Trophoblast cell (in vitro differentiated cells and primary cell): Measurements from ENCODE around the gene ACACA.

ENCODE experiments used
- DNase-seq, 2 donors: peaks; one replicate each; pipeline ENCODE4 v3.0.0-alpha.2; 2016
- H2AFZ ChIP-seq: 2 replicates; pipeline ENCODE4 v1.6.1; 2013; ENCODE audit warnings: low read length, moderate library complexity, mild to moderate bottlenecking; ENCODE audit not compliant: insufficient read depth, poor library complexity
- H2AK5ac ChIP-seq: 2 replicates; pipeline ENCODE4 v1.6.1; 2013; ENCODE audit warnings: mild to moderate bottlenecking, low read length
- H2BK120ac ChIP-seq: 2 replicates; pipeline ENCODE4 v1.6.1; 2013; ENCODE audit warnings: low read length, mild to moderate bottlenecking, moderate library complexity; ENCODE audit not compliant: insufficient read depth, poor library complexity
- H2BK12ac ChIP-seq: 2 replicates; pipeline ENCODE4 v1.6.1; 2013; ENCODE audit warnings: mild to moderate bottlenecking, low read length, moderate library complexity
- H2BK5ac ChIP-seq: 2 replicates; pipeline ENCODE4 v1.6.1; 2013; ENCODE audit warnings: low read length, low read depth, moderate library complexity, mild to moderate bottlenecking; ENCODE audit not compliant: poor library complexity
- H3K14ac ChIP-seq: 2 replicates; pipeline ENCODE4 v1.6.1; 2013; ENCODE audit warnings: mild to moderate bottlenecking, low read length
- H3K18ac ChIP-seq: 2 replicates; pipeline ENCODE4 v1.6.1; 2013; ENCODE audit warnings: mild to moderate bottlenecking, low read length
- H3K23ac ChIP-seq: 2 replicates; pipeline ENCODE4 v1.6.1; 2013; ENCODE audit warnings: low read length
- H3K27ac ChIP-seq: 2 replicates; pipeline ENCODE4 v1.5.1; 2013; ENCODE audit warnings: low read depth, mild to moderate bottlenecking, inconsistent platforms, low read length, moderate library complexity
- H3K27me3 ChIP-seq: 2 replicates; pipeline ENCODE4 v1.6.1; 2013; ENCODE audit warnings: inconsistent platforms, mild to moderate bottlenecking, low read length, moderate library complexity; ENCODE audit not compliant: insufficient read depth
- H3K36me3 ChIP-seq, 2 experiments: 1 replicate in 1 of 2; 2 replicates in 1 of 2; pipeline ENCODE4 v1.6.1; 2013; ENCODE audit warnings: low read length in 2 of 2, mild to moderate bottlenecking in 2 of 2, moderate library complexity in 1 of 2; ENCODE audit not compliant: insufficient read depth in 2 of 2, control insufficient read depth in 1 of 2
- H3K4ac ChIP-seq: 2 replicates; pipeline ENCODE4 v1.6.1; 2013; ENCODE audit warnings: low read depth, mild to moderate bottlenecking, low read length, moderate library complexity
- H3K4me1 ChIP-seq, 2 experiments: 1 replicate in 1 of 2; 2 replicates in 1 of 2; pipeline ENCODE4 v1.6.1; 2013; ENCODE audit warnings: low read length in 2 of 2, mild to moderate bottlenecking in 2 of 2, moderate library complexity in 1 of 2; ENCODE audit not compliant: insufficient read depth in 2 of 2, control insufficient read depth in 1 of 2
- H3K4me2 ChIP-seq: 2 replicates; pipeline ENCODE4 v1.6.1; 2013; ENCODE audit warnings: inconsistent platforms, mild to moderate bottlenecking, low read length, moderate library complexity
- H3K4me3 ChIP-seq: 2 replicates; pipeline ENCODE4 v1.5.1; 2013; ENCODE audit warnings: mild to moderate bottlenecking, low read depth, low read length, inconsistent platforms
- H3K79me1 ChIP-seq: one replicate; pipeline ENCODE4 v1.6.1; 2013; ENCODE audit warnings: low read length
- H3K79me2 ChIP-seq: 2 replicates; pipeline ENCODE4 v1.6.1; 2013; ENCODE audit warnings: low read length, mild to moderate bottlenecking; ENCODE audit not compliant: control insufficient read depth, insufficient read depth, poor library complexity
- H3K9ac ChIP-seq: 2 replicates; pipeline ENCODE4 v1.6.1; 2013; ENCODE audit warnings: mild to moderate bottlenecking, low read length
- H3K9me3 ChIP-seq: 2 replicates; pipeline ENCODE4 v1.6.1; 2013; ENCODE audit warnings: low read depth, mild to moderate bottlenecking, control low read depth, inconsistent platforms, low read length; ENCODE audit not compliant: insufficient read depth
- H4K12ac ChIP-seq: 2 replicates; pipeline ENCODE4 v1.6.1; 2013; ENCODE audit warnings: low read depth, mild to moderate bottlenecking, low read length, moderate library complexity
- H4K8ac ChIP-seq: 2 replicates; pipeline ENCODE4 v1.6.1; 2013; ENCODE audit warnings: low read depth, mild to moderate bottlenecking, low read length, moderate library complexity
- H4K91ac ChIP-seq: one replicate; pipeline ENCODE4 v1.6.1; 2013; ENCODE audit warnings: low read depth, mild to moderate bottlenecking, low read length, moderate library complexity
- WGBS: extraction: QIAGEN DNeasy Blood & Tissue Kit; methylation state at CpG from one replicate; pipeline ENCODE4 v1.1.7; 2013; ENCODE audit warnings: missing lambda C conversion rate; ENCODE audit not compliant: insufficient read length, insufficient coverage; ENCODE audit errors: extremely low coverage; 5-methylcytosine and 5-hydroxymethylcytosine counted together

ACACA gene

GRCh38 chr17:37062021-37062420 is 344.6 kb downstream of the ACACA start:
- H2BK120ac ChIP-seq = no peak overlapping the region
- DNase-seq = no peak
- H3K36me3 ChIP-seq = no peaks in the 10 kb centered on the region
- H4K8ac ChIP-seq = no peak overlapping the region
- no peak overlapping the region for H3K4me3 ChIP-seq
- no CpG with 5 or more reads among the region's 9 CpGs for WGBS
- H3K4me2 ChIP-seq = no peak overlapping the region
- H3K27me3 ChIP-seq = peaks cover 2% of the 10 kb centered on the region
- H3K4me1 ChIP-seq = no peaks in the 10 kb centered on the region
- no peak overlapping the region for H3K9ac ChIP-seq
- H3K4ac ChIP-seq = no peak overlapping the region
- H2AK5ac ChIP-seq = no peak overlapping the region
- H3K27ac ChIP-seq = no peak overlapping the region
- H3K23ac ChIP-seq = no peak overlapping the region
- H3K79me2 ChIP-seq = no peaks in the 10 kb centered on the region
- no peak overlapping the region for H4K91ac ChIP-seq
- H3K9me3 ChIP-seq = no peaks in the 10 kb centered on the region
- H3K79me1 ChIP-seq = no peaks in the 10 kb centered on the region
- no peak overlapping the region for H2BK5ac ChIP-seq
- H2BK12ac ChIP-seq = no peak overlapping the region
- H3K14ac ChIP-seq = no peak overlapping the region
- no peak overlapping the region for H3K18ac ChIP-seq
- H2AFZ ChIP-seq = no peak overlapping the region
- no peak overlapping the region for H4K12ac ChIP-seq

DNA sequence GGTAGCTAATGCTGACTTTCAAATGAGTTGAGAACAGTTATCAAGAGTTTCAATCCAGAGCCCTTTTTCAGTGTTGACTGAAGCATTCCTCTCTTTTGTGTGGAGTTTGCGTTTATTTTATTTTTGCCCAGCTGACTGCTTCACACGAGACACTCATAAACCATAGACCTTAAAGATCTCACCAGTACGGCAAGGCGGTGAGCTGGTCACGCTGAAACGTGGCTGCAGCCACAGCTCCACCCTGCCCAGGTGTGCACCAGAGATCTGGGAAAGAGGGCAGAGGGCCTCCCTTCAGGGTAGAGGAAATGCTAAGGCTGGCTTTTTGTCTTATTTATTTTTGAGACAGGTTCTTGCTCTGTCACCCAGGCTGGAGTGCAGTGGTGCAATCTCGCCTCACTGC is 345.7 kb downstream of the ACACA start:
- Histone ChIP-seq H3K9me3 (no peaks in the 10 kb centered on the region), H4K12ac (no peak overlapping the region), H3K4me2 (no peak overlapping the region), H3K27me3 (peaks cover 2% of the 10 kb centered on the region), H3K36me3 (peaks cover 6% of the 10 kb centered on the region in 2 experiments), H3K9ac (no peak overlapping the region), H2BK5ac (no peak overlapping the region), H3K4me1 (no peaks in the 10 kb centered on the region), H4K91ac (no peak overlapping the region), H2AK5ac (no peak overlapping the region), H3K27ac (no peak overlapping the region), H3K18ac (no peak overlapping the region), H2BK12ac (no peak overlapping the region), H3K14ac (no peak overlapping the region), H3K4me3 (no peak overlapping the region), H3K79me1 (no peaks in the 10 kb centered on the region), H3K4ac (no peak overlapping the region), H3K23ac (no peak overlapping the region), H3K79me2 (no peaks in the 10 kb centered on the region), H4K8ac (no peak overlapping the region), H2BK120ac (no peak overlapping the region), H2AFZ (no peak overlapping the region)
- DNase-seq = no peak
- WGBS = no CpG with 5 or more reads among the region's 7 CpGs

DNA sequence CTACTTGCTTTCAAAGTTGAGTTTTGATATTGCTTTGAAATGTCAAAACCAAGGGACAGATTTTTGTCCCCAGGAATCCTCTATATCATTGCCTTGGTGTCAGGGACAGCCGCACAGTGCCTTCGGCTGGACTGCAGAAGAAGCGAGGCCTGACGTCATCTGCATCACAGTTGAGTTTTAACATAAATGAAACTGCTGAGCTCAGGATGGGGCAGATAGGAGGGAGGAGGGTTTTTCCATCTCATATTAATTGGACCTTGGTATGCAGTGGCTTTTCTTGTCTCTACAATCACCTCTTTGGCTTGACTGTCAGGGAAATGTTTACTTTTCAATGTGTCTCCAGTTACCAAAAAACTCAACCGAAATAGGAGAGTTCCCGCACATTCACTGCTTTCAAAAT is 346.5 kb downstream of the ACACA start:
- no peak overlapping the region for H3K9ac ChIP-seq
- H3K79me1 ChIP-seq = no peaks in the 10 kb centered on the region
- no peak overlapping the region for H3K4ac ChIP-seq
- H3K4me2 ChIP-seq = no peak overlapping the region
- no CpG with 5 or more reads among the region's 6 CpGs for WGBS
- no peaks in the 10 kb centered on the region for H3K9me3 ChIP-seq
- no peaks in the 10 kb centered on the region for H3K4me1 ChIP-seq
- H2AFZ ChIP-seq = no peak overlapping the region
- no peak overlapping the region for H2BK5ac ChIP-seq
- H3K23ac ChIP-seq = no peak overlapping the region
- H3K4me3 ChIP-seq = no peak overlapping the region
- H3K18ac ChIP-seq = no peak overlapping the region
- no peak overlapping the region for H4K12ac ChIP-seq
- no peak overlapping the region for H3K14ac ChIP-seq
- H3K36me3 ChIP-seq = peaks cover 6% of the 10 kb centered on the region in 2 experiments
- H3K27me3 ChIP-seq = peaks cover 2% of the 10 kb centered on the region
- no peak overlapping the region for H4K91ac ChIP-seq
- H3K27ac ChIP-seq = no peak overlapping the region
- DNase-seq = no peak
- no peak overlapping the region for H2BK120ac ChIP-seq
- no peak overlapping the region for H2BK12ac ChIP-seq
- H2AK5ac ChIP-seq = no peak overlapping the region
- no peaks in the 10 kb centered on the region for H3K79me2 ChIP-seq
- no peak overlapping the region for H4K8ac ChIP-seq

- H4K8ac ChIP-seq = no peak overlapping the region
- no peak overlapping the region for H4K91ac ChIP-seq
- H3K18ac ChIP-seq = no peak overlapping the region
- no peak overlapping the region for H2BK12ac ChIP-seq
- no peak overlapping the region for H4K12ac ChIP-seq
- no peak for DNase-seq
- peaks cover 6 to 10% of the 10 kb centered on the region in 2 experiments for H3K36me3 ChIP-seq
- H3K9ac ChIP-seq = no peak overlapping the region
- H3K4me1 ChIP-seq = no peaks in the 10 kb centered on the region
- no peak overlapping the region for H2BK120ac ChIP-seq
- no peak overlapping the region for H3K14ac ChIP-seq
- H3K27me3 ChIP-seq = peaks cover 2% of the 10 kb centered on the region
- H3K79me2 ChIP-seq = no peaks in the 10 kb centered on the region
- no CpG with 5 or more reads among the region's 3 CpGs for WGBS
- H2AFZ ChIP-seq = no peak overlapping the region
- no peak overlapping the region for H3K4me3 ChIP-seq
- H3K23ac ChIP-seq = no peak overlapping the region
- H2BK5ac ChIP-seq = no peak overlapping the region
- H3K4ac ChIP-seq = no peak overlapping the region
- H3K79me1 ChIP-seq = no peaks in the 10 kb centered on the region
- H3K4me2 ChIP-seq = no peak overlapping the region
- no peak overlapping the region for H2AK5ac ChIP-seq
- no peaks in the 10 kb centered on the region for H3K9me3 ChIP-seq
- H3K27ac ChIP-seq = no peak overlapping the region
Observed at GRCh38 chr17:37059493-37059892, 347.1 kb downstream of the ACACA start.
